Spleen (tissue), 11 donors: ENCODE measurements around the gene KCNN2. TPM values are rescaled to one million over a fixed set of nuclear protein-coding genes. Genes with fewer than 3 reads are reported as not detected.
"Not testable (repeated sequence)": the region's sequence is repeated elsewhere in the genome, so short reads cannot be mapped to it uniquely, and the experiment has no call there.

Source experiments
- DNase-seq: peaks from one replicate; pipeline ENCODE4 v3.0.0-alpha.2; 2020
- H3K27ac ChIP-seq, 8 donors: fragments of 200-600 bp; sonication (generic) in 7 of 8; 1 replicate in 4 of 8; 2 replicates in 4 of 8; pipeline versions ENCODE4 v1.5.0 to v1.8.0; 2016 to 2021; ENCODE audit warnings: inconsistent platforms in 4 of 8, mild to moderate bottlenecking in 4 of 8, moderate library complexity in 1 of 8
- H3K27me3 ChIP-seq, 7 donors: fragments of 200-600 bp; sonication (generic) in 6 of 7; replicated peaks in 1 of 7; 1 replicate in 4 of 7; 2 replicates in 3 of 7; pipeline versions ENCODE4 v1.5.0 to v1.8.0; 2016 to 2021; ENCODE audit warnings: inconsistent platforms in 3 of 7, mild to moderate bottlenecking in 1 of 7
- H3K36me3 ChIP-seq, 6 donors: fragments of 200-600 bp; sonication (generic) in 5 of 6; 1 replicate in 4 of 6; 2 replicates in 2 of 6; pipeline versions ENCODE4 v1.5.0 to v1.8.0; 2016 to 2021; ENCODE audit warnings: inconsistent platforms in 2 of 6
- H3K4me1 ChIP-seq, 6 donors: fragments of 200-600 bp; sonication (generic) in 5 of 6; 1 replicate in 3 of 6; 2 replicates in 3 of 6; pipeline versions ENCODE4 v1.5.0 to v1.8.0; 2016 to 2021; ENCODE audit warnings: inconsistent platforms in 3 of 6
- H3K4me3 ChIP-seq, 8 donors: fragments of 200-600 bp; sonication (generic) in 7 of 8; 1 replicate in 4 of 8; 2 replicates in 4 of 8; pipeline versions ENCODE4 v1.5.0 to v1.8.0; 2016 to 2021; ENCODE audit warnings: inconsistent platforms in 4 of 8, mild to moderate bottlenecking in 4 of 8, moderate library complexity in 2 of 8
- H3K9me3 ChIP-seq, 8 donors: fragments of 200-600 bp; sonication (generic) in 7 of 8; 1 replicate in 4 of 8; 2 replicates in 4 of 8; pipeline versions ENCODE4 v1.5.0 to v1.8.0; 2016 to 2021; ENCODE audit warnings: inconsistent platforms in 4 of 8
- CTCF ChIP-seq, 11 experiments: fragments of 200-600 bp in 7 of 11; fragments of 450-650 bp in 4 of 11; sonication (generic) in 4 of 11; IDR thresholded peaks in 8 of 11; conservative IDR thresholded peaks in 3 of 11; 1 replicate in 7 of 11; 2 replicates in 4 of 11; pipeline versions ENCODE4 v1.4.0 to v1.8.0; 2016 to 2021; ENCODE audit warnings: antibody characterized with exemption in 11 of 11, inconsistent platforms in 4 of 11, mild to moderate bottlenecking in 1 of 11
- POLR2A ChIP-seq, 3 donors: fragments of 450-650 bp; IDR thresholded peaks; one replicate each; pipeline ENCODE4 v1.5.1; 2017; ENCODE audit warnings: antibody characterized with exemption in 3 of 3, mild to moderate bottlenecking in 1 of 3
- POLR2AphosphoS5 ChIP-seq, 3 donors: sonication (generic); formaldehyde crosslinking; IDR thresholded peaks; one replicate each; pipeline ENCODE4 v1.5.1; 2017; ENCODE audit warnings: antibody characterized with exemption in 3 of 3
- WGBS, 5 donors: extraction: QIAGEN DNeasy Blood & Tissue Kit in 3 of 5; methylation state at CpG; one replicate each; pipeline versions ENCODE4 v1.1.5 to v1.1.7; 2013 to 2018; 5-methylcytosine and 5-hydroxymethylcytosine counted together
- intact Hi-C: fragments of 100-400 bp; cut with DNase I; formaldehyde crosslinking; loops from one replicate; pipeline ENCODE4 v1.15.0; 2023; ENCODE audit warnings: low total_unique reads
- polyA plus RNA-seq, 3 donors: library from polyadenylated mRNA; stranded (reverse); fragments of 200-250 nt; gene quantifications; one replicate each; pipeline ENCODE4 v1.2.1, GENCODE V29; 2013
- total RNA-seq, 7 donors: library from RNA; depleted of rRNA in 3 of 7; stranded (reverse); fragments of >200 nt in 3 of 7; fragmentation: NEBNext Ultra II Directional in 4 of 7; extraction: Animal tissue kit (Norgen Biotek cat#: 25700) in 4 of 7; gene quantifications; one replicate each; pipeline versions ENCODE4 v1.1.0 to v1.2.1, GENCODE V29; 2016 to 2021
- donor health status: healthy with polysubstance abuse.
- donor health status: DM: no; HTN: no; CAD: no; lungs with moderate emphysema.
- donor health status: DM: no; HTN: no; CAD: no.
- donor health status: Bipolar disorder and iron deficiency.
- donor health status: healthy.
- donor health status: DM: no; HTN: no; CAD: no.
- donor health status: DM: yes; HTN: yes; CAD: no.

Gene KCNN2
- total and polyA plus RNA-seq, 10 donors: 0.20 to 1.1 (median 0.56) TPM

GRCh38 chr5:114419959-114420358 lies 58.1 kb downstream of the KCNN2 start:
- Histone ChIP-seq H3K27ac (no peak overlapping the region), H3K27me3 (no peaks in the 10 kb centered on the region), H3K9me3 (no peaks in the 10 kb centered on the region), H3K4me1 (peaks cover 0 to 4% (median 0%) of the 10 kb centered on the region in 6 donors), H3K36me3 (no peaks in the 10 kb centered on the region), H3K4me3 (no peak overlapping the region)
- TF ChIP-seq POLR2AphosphoS5 (IDR thresholded peaks at IDR 0.05): no peak
- intact Hi-C loops: no loop called here
- no peak for DNase-seq

GRCh38 chr5:114427204-114427603 lies 65.3 kb downstream of the KCNN2 start:
- WGBS, 5 donors: 89 to 96% (median 93%) methylated on average over 1 of the region's 1 CpG

GRCh38 chr5:114430532-114430931 lies 68.7 kb downstream of the KCNN2 start:
- H3K4me1 ChIP-seq: no peaks in the 10 kb centered on the region
- DNase-seq: no peak
- H3K36me3 ChIP-seq: no peaks in the 10 kb centered on the region
- no peak for TF ChIP-seq POLR2A (IDR thresholded peaks at IDR 0.05)
- TF ChIP-seq CTCF (IDR thresholded peaks at IDR 0.05 in 8 of 11, conservative IDR thresholded peaks at IDR 0.05 in 3 of 11): no peak
- TF ChIP-seq POLR2AphosphoS5 (IDR thresholded peaks at IDR 0.05): no peak
- no peaks in the 10 kb centered on the region for H3K27me3 ChIP-seq
- H3K9me3 ChIP-seq: no peaks in the 10 kb centered on the region
- intact Hi-C loops: no loop called here
- H3K4me3 ChIP-seq: no peak overlapping the region
- H3K27ac ChIP-seq: no peak overlapping the region

More at GRCh38 chr5:114427204-114427603, 65.3 kb downstream of the KCNN2 start:
- no peak overlapping the region for H3K4me3 ChIP-seq
- H3K9me3 ChIP-seq: no peaks in the 10 kb centered on the region
- no peaks in the 10 kb centered on the region for H3K4me1 ChIP-seq
- no peak for TF ChIP-seq CTCF (IDR thresholded peaks at IDR 0.05 in 8 of 11, conservative IDR thresholded peaks at IDR 0.05 in 3 of 11)
- no peak for TF ChIP-seq POLR2AphosphoS5 (IDR thresholded peaks at IDR 0.05)
- DNase-seq: no peak
- no peaks in the 10 kb centered on the region for H3K27me3 ChIP-seq
- intact Hi-C loops: no loop called here
- no peak overlapping the region for H3K27ac ChIP-seq
- no peaks in the 10 kb centered on the region for H3K36me3 ChIP-seq

- H3K4me1 ChIP-seq, H3K27ac ChIP-seq, intact Hi-C loops, H3K9me3 ChIP-seq, H3K27me3 ChIP-seq, H3K36me3 ChIP-seq, H3K4me3 ChIP-seq, DNase-seq: not testable (repeated sequence)
- WGBS, 5 donors: 80 to 100% (median 98%) methylated on average over 1 to 30 of the region's 30 CpGs
Observed at GRCh38 chr5:114432684-114433083, 70.8 kb downstream of the KCNN2 start.

GRCh38 chr5:114434396-114435219 lies 72.7 kb downstream of the KCNN2 start:
- Histone ChIP-seq H3K9me3 (no peaks in the 10 kb centered on the region), H3K27me3 (no peaks in the 10 kb centered on the region), H3K4me3 (no peak overlapping the region), H3K4me1 (no peaks in the 10 kb centered on the region), H3K36me3 (no peaks in the 10 kb centered on the region), H3K27ac (no peak overlapping the region)
- WGBS, 5 donors: 64 to 73% (median 68%) methylated on average over 5 of the region's 5 CpGs
- no peak for DNase-seq
- TF ChIP-seq CTCF (IDR thresholded peaks at IDR 0.05 in 8 of 11, conservative IDR thresholded peaks at IDR 0.05 in 3 of 11): no peak
- TF ChIP-seq POLR2AphosphoS5 (IDR thresholded peaks at IDR 0.05): no peak
- TF ChIP-seq POLR2A (IDR thresholded peaks at IDR 0.05): no peak
- intact Hi-C loops: no loop called here
